Mesodermal cell (in vitro differentiated cells): ENCODE results near the gene UBE4A.

Experiments
- H3K27ac ChIP-seq: 2 replicates; pipeline ENCODE4 v1.7.0; 2013; ENCODE audit warnings: mild to moderate bottlenecking, low read depth, low read length, moderate library complexity; ENCODE audit not compliant: severe bottlenecking
- H3K36me3 ChIP-seq: 2 replicates; pipeline ENCODE4 v1.7.1; 2013; ENCODE audit warnings: mild to moderate bottlenecking, low read length, moderate library complexity; ENCODE audit not compliant: control insufficient read depth, insufficient read depth
- H3K4me1 ChIP-seq: one replicate; pipeline ENCODE4 v1.7.1; 2013; ENCODE audit warnings: mild to moderate bottlenecking, low read length; ENCODE audit not compliant: insufficient read depth, control insufficient read depth, poor library complexity, severe bottlenecking
- H3K4me3 ChIP-seq: 2 replicates; pipeline ENCODE4 v1.7.0; 2013; ENCODE audit warnings: low read length, control low read depth, mild to moderate bottlenecking; ENCODE audit not compliant: insufficient read depth, poor library complexity, severe bottlenecking; ENCODE audit errors: extremely low read depth
- H3K9me3 ChIP-seq: 2 replicates; pipeline ENCODE4 v1.7.1; 2013; ENCODE audit warnings: mild to moderate bottlenecking, low read length, moderate library complexity; ENCODE audit not compliant: control insufficient read depth
- WGBS, 2 experiments: methylation state at CpG; one replicate each; pipeline ENCODE4 v1.1.5; 2013; ENCODE audit warnings: missing lambda C conversion rate in 2 of 2; ENCODE audit not compliant: insufficient coverage in 2 of 2; 5-methylcytosine and 5-hydroxymethylcytosine counted together

UBE4A gene

DNA sequence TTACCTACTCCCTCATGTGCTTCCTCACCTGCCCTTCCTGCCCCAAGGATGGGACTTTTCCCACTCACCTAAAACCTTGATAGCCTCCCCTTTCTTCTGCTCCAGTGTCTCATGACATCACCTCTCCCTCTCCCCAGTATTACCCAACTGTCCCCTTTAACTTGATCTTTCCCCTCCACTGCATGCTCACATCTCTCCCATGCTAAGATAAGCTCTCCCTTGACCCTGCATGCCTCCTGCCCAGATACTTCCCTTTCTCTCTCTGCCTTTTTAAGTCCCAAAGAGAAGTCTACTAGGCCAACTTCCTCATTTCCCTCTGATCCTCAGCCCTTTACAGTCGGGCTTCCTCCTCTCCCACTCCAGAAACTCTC, 40.1 kb upstream of the UBE4A start:
- Histone ChIP-seq H3K4me3 (no peak overlapping the region), H3K36me3 (no peaks in the 10 kb centered on the region), H3K9me3 (no peaks in the 10 kb centered on the region), H3K4me1 (peaks cover 15% of the 10 kb centered on the region), H3K27ac (no peak overlapping the region)
- WGBS, 2 experiments = 86% methylated on average over 1 of the region's 1 CpG; no CpG with 5 or more reads in 1 of the 2 experiments

DNA sequence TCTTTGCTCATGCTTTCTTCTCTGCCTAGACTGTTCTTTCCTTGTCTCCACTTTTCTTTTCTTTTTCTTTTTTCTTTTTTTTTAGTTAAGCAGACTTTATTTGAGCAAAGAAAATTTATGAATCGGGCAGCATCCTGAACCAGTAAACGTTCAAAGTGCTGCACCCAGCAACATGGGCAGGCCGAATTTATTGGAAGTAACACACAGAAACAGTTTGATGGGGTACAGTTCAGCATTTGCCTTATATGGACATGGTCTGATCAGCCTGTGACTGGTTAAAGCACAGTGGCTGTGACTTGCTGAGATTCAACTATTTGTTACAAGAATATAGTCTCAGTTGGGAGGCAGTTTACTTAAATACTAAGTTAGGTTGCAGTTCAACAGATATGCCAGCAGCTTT, 38.9 kb upstream of the UBE4A start:
- H3K4me1 ChIP-seq = peaks cover 9% of the 10 kb centered on the region
- no peaks in the 10 kb centered on the region for H3K36me3 ChIP-seq
- no peak overlapping the region for H3K27ac ChIP-seq
- H3K4me3 ChIP-seq = no peak overlapping the region
- no peaks in the 10 kb centered on the region for H3K9me3 ChIP-seq
- 90 to 91% methylated on average over 3 of the region's 3 CpGs for WGBS, 2 experiments

DNA sequence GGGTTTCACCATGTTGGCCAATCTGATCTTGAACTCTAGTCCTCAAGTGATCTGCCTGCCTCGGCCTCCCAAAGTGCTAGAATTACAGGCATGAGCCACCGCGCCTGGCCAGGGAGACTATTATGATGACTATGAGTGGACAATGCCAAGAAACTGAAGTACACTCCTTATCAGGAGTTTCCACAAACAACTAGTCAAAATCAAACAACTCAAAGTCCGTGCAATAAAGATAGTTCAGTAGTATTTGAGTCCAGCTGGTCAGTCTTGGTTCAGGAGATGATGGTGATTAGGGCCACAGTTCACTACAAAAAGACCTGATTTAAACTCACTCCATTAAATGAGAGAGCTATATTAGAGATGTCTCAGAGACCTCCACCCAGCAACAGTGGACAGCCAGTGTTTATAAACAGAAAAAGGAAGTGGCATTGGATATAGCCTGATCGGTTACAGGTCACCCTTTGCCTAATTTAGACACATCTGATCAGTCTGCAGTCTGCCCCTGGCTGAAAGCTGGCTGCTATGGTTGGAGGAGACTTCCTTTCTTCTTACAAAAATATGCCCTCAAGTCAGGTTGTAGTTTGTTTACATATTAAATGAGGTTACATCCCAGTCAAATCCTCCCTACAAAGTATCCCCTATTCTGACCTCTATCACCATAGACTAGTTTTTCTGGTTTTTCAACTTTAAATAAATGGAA, 37.9 kb upstream of the UBE4A start:
- Histone ChIP-seq H3K4me1 (peaks cover 3% of the 10 kb centered on the region), H3K27ac (no peak overlapping the region), H3K36me3 (no peaks in the 10 kb centered on the region), H3K4me3 (no peak overlapping the region), H3K9me3 (no peaks in the 10 kb centered on the region)
- WGBS, 2 experiments = 100% methylated on average over 1 of the region's 5 CpGs

DNA sequence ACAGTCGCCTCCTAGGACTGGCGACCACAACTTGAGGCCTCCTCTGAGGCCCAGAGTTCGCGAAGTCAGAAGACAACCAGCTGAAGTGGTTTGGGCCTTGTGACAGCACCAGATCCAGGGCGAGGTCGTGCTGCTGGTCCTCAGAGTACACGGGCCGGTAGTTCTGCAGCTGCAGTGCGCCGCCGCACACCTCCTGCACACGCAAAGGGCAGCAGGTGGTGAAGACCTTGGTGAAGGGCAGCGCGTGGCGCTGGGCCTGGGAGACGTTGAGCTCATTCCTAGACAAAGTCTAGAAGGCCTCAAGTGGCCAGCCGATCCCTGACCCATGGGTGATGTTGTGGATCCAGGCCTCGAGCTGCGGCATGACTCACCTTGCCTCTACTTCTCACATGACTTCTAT, 36.7 kb upstream of the UBE4A start:
- no peak overlapping the region for H3K4me3 ChIP-seq
- H3K27ac ChIP-seq = no peak overlapping the region
- 97 to 99% methylated on average over 10 to 19 of the region's 19 CpGs for WGBS, 2 experiments
- H3K9me3 ChIP-seq = no peaks in the 10 kb centered on the region
- H3K36me3 ChIP-seq = no peaks in the 10 kb centered on the region
- peaks cover 3% of the 10 kb centered on the region for H3K4me1 ChIP-seq

DNA sequence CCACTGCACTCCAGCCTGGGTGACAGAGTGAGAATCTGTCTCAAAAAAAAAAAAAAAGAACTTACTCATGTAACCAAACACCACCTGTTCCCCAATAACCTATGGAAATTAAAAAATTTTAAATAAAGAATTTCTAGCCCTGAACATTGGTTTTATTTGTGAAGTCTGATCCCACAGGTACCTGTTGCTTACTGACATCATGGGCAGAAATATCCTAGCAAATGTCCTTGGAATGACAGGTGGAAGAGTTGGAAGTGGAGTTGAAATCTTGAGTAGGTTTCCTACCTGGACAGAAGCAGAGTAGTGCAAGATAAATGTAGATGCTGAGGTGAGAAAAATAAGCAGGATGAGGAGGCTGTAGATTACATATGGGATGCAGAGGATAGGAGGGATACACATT, 34.1 kb upstream of the UBE4A start:
- no peaks in the 10 kb centered on the region for H3K36me3 ChIP-seq

DNA sequence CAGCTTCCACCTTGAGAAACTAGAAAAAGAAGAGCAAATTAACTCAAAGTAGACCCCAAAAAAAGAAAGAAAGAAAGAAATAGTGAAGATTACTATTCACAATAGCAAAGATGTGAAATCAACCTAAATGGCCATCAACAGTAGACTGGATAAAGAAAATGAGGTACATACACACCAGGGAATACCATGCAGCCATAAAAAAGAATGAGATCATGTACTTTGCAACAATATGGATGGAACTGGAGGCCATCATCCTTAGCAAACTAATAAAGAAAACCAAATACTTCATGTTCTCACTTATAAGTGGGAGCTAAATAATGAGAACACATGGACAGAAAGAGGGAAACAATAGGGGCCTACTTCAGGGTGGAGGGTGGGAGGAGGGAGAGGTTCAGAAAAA, 30.7 kb upstream of the UBE4A start:
- Histone ChIP-seq H3K4me3 (no peak overlapping the region), H3K36me3 (no peaks in the 10 kb centered on the region), H3K4me1 (no peaks in the 10 kb centered on the region), H3K27ac (no peak overlapping the region), H3K9me3 (peaks cover 3% of the 10 kb centered on the region)

More for the DNA sequence above, 34.1 kb upstream of the UBE4A start:
- no peaks in the 10 kb centered on the region for H3K4me1 ChIP-seq
- no peak overlapping the region for H3K27ac ChIP-seq
- H3K4me3 ChIP-seq = no peak overlapping the region
- H3K9me3 ChIP-seq = no peaks in the 10 kb centered on the region

DNA sequence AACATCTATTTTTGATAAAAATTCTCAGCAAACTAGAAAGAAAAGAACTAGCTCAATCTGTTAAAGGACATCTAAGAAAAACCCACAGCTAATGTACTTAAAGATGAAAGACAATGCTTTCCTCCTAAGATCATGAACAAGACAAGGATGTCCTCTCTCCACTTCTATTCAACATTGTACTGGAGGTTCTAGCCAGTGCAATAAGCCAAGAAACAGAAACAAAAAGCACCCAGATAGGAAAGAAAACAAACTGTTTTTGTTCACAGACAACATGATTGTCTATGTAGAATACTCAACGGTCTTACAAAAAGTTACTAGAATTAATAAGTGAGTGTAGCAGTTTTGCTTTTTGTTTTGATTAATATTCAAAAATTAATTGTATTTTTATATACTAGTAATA, 24.7 kb upstream of the UBE4A start:
- no peak overlapping the region for H3K27ac ChIP-seq
- H3K9me3 ChIP-seq = peaks cover 3% of the 10 kb centered on the region
- WGBS, 2 experiments = no CpG with 5 or more reads among the region's 1 CpG
- H3K36me3 ChIP-seq = no peaks in the 10 kb centered on the region
- no peaks in the 10 kb centered on the region for H3K4me1 ChIP-seq
- H3K4me3 ChIP-seq = no peak overlapping the region

DNA sequence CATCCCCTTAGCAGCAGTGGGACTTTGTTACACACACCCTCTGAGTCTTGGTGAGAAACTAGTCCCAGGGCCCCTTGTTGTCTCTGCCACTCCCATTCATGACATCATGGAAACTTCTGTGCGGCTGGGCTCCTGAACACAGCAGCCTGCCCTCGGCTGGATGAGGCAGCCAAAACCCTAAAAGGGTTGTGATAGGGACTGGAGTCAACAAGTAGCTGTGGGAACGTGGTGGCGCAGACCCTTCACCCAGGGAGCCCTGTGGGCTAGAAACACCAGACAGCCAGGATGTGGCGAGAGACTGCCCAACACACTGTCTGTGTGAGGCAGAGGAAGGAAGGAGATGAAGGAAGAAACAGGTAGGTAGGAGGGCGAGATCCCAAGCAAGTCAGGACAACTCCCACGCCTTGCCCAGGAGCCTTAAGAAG, 20.8 kb upstream of the UBE4A start:
- Histone ChIP-seq H3K4me3 (no peak overlapping the region), H3K27ac (no peak overlapping the region), H3K36me3 (no peaks in the 10 kb centered on the region), H3K9me3 (no peaks in the 10 kb centered on the region), H3K4me1 (no peaks in the 10 kb centered on the region)
- 83 to 88% methylated on average over 5 to 6 of the region's 7 CpGs for WGBS, 2 experiments

DNA sequence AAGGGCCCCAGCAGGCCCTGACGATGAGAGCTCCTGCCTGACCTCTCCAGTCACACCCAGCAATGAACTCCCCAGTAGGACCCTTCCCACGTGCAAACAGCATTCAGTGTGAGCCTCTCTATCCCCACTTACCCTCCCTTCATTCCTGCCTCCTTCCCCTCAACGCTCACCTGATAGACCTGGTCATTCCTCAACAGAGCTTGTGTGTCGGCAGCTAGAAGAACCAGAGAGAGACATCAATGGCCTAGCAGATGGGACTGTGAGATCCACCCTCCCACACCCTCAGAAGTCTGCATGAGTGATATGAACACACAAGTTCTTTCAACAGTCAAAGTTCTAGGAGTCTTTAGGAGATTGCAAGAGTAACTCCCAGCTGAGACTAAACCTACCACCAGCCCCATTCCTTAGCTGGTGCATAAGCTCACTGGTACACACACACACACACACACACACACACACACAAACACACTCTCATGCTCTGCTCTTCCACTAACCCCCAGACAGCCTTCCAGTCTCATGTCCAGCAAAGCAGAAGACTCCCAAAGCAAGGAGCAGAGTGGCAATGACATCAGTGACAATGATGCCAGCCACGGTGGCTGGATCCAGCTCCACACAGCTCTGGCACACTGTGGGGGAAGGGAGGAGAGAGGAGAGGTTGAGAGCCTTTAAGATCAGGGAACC, 20.0 kb upstream of the UBE4A start:
- H3K4me1 ChIP-seq = no peaks in the 10 kb centered on the region
- H3K4me3 ChIP-seq = no peak overlapping the region
- H3K9me3 ChIP-seq = no peaks in the 10 kb centered on the region
- H3K27ac ChIP-seq = no peak overlapping the region
- WGBS, 2 experiments = 89 to 93% methylated on average over 4 of the region's 5 CpGs
- no peaks in the 10 kb centered on the region for H3K36me3 ChIP-seq

DNA sequence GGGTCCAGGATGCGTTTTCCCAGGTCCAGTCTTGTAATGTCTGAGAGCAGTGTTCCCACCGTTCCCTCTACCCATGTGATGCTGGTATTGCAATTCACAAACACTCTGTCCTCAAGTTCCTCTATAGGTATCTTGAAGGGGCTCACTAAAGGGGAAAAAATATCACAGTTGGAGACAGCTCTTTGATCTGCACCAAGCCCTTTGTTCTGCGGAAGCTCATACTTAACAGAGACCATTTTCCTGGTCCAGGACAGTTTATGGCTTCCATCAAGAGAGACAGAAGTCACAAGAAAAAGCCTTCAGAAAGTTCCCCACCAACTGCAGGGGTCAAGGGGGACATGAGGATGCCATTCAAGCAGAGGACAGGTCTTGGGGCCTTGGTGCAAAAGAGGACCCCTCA, 19.0 kb upstream of the UBE4A start:
- Histone ChIP-seq H3K9me3 (no peaks in the 10 kb centered on the region), H3K4me3 (no peak overlapping the region), H3K36me3 (no peaks in the 10 kb centered on the region), H3K27ac (no peak overlapping the region), H3K4me1 (no peaks in the 10 kb centered on the region)
- WGBS, 2 experiments = 80 to 92% methylated on average over 2 of the region's 3 CpGs

DNA sequence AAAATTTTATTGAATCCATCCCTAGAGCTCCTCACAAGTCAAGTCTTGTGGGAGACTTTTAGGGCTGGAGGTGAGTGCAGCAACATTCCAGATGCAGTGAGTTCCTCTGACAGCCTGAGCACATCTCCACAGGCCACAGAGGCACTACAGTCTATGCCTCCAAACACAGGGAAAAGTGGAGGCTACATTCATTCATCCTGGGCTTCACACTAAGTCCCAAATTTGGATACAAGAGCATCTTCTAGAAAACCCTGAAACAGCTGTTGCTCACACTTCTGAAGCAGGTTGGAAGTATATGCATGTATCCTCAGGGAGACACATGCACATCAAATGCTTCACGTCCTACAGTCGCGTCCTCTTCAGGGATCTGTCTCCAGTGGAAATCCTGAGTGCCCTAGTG, 18.1 kb upstream of the UBE4A start:
- Histone ChIP-seq H3K27ac (no peak overlapping the region), H3K4me3 (no peak overlapping the region), H3K4me1 (no peaks in the 10 kb centered on the region), H3K36me3 (no peaks in the 10 kb centered on the region), H3K9me3 (no peaks in the 10 kb centered on the region)
- 94% methylated on average over 3 of the region's 3 CpGs for WGBS, 2 experiments
